Measurements from ENCODE around the gene CTSZ.

Gene CTSZ

DNA sequence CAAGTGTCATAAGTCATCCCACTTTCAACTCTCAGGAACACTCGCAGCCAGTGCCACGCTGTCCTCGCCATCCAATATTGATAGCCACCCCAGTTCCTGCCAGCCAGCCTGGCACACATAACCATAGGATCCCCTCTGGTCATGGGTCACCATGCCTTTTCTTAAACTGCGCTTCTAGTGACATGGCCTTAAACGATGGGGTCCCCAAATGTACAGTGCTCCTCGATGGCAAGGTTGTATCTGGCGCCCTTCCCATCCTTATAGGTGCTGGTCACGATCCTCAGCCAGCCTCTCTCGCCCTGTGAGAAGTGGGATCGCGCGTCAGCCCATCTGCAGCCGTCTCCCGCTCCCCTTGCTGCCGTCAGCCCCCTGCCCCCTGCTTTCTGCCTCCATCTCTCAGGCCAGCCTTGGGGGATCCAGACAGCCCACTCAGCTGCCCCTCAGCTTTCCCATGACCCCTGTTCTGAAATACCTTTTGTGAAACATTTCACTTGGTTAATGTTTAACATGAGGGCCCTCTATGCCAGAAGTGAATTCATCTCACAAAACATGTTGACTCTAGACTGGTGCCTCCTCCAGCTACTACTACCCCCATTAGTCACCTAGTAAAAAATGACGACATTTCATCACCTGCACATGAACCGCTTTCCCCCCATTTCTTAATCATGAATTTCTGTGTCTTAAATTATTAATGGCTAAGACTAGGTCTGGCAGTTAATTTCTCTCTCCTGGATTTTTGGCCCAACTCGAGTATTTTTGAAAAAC, 11.4 kb downstream of the CTSZ start:
- H3K27ac ChIP-seq = peak overlapping the region; percentile 58
- TF ChIP-seq ZFX (IDR thresholded peaks at IDR 0.05; ENCODE audit: borderline replicate concordance) (no peak), CTCF (IDR thresholded peaks at IDR 0.05) (no peak)

- H3K27ac ChIP-seq = peak overlapping the region; percentile 58
- TF ChIP-seq ZFX (IDR thresholded peaks at IDR 0.05; ENCODE audit: borderline replicate concordance) (no peak), CTCF (IDR thresholded peaks at IDR 0.05) (no peak)
Measured at GRCh38 chr20:58994390-58995159, 12.5 kb downstream of the CTSZ start.

DNA sequence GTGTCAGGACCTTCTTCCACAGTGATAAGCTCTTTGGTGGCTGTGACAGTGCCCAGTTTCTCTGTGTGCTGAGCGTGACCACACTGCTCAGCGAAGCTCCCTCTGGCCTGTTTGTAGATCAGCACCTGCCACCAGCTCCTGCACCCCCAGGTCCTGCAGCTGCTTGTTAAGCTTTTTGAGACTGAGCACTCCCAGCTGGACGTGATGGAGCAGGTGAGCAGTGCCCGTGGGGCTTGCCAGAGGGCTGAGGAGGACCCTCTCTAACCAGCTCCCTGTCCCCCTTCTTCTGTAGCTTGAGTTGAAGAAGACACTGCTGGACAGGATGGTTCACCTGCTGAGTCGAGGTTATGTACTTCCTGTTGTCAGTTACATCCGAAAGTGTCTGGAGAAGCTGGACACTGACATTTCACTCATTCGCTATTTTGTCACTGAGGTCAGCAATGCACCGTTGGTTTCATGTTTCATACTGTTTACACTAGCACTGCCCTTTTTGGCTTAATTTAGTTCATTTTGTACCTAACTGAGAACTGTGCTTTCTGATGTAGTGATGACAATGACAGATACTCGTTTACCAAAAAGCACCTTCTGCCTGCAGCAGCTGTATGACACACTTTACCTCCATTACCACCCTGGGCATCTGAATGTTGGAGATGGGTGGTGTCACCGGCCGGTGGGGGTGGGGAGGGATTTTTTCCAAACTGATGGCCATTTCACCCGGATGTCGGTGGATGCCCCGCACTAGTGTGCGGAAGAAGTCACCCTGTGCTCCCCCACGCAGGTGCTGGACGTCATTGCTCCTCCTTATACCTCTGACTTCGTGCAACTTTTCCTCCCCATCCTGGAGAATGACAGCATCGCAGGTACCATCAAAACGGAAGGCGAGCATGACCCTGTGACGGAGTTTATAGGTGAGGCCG, 13.5 kb downstream of the CTSZ start:
- no peak for TF ChIP-seq ZFX (IDR thresholded peaks at IDR 0.05; ENCODE audit: borderline replicate concordance)
- peak overlapping the region; percentile 58 for H3K27ac ChIP-seq

- TF ChIP-seq ZFX (IDR thresholded peaks at IDR 0.05; ENCODE audit: borderline replicate concordance) = no peak
- no peak for TF ChIP-seq CTCF (IDR thresholded peaks at IDR 0.05)
- peak overlapping the region; percentile 58 for H3K27ac ChIP-seq
Measured at GRCh38 chr20:58992911-58993310, 14.1 kb downstream of the CTSZ start.

- TF ChIP-seq CTCF (IDR thresholded peaks at IDR 0.05) = no peak
- no peak for TF ChIP-seq ZFX (IDR thresholded peaks at IDR 0.05; ENCODE audit: borderline replicate concordance)
- peak overlapping the region; percentile 58; the same call in 1 of the 2 replicates for H3K27ac ChIP-seq
Measured at GRCh38 chr20:58991715-58992114, 15.3 kb downstream of the CTSZ start.

DNA sequence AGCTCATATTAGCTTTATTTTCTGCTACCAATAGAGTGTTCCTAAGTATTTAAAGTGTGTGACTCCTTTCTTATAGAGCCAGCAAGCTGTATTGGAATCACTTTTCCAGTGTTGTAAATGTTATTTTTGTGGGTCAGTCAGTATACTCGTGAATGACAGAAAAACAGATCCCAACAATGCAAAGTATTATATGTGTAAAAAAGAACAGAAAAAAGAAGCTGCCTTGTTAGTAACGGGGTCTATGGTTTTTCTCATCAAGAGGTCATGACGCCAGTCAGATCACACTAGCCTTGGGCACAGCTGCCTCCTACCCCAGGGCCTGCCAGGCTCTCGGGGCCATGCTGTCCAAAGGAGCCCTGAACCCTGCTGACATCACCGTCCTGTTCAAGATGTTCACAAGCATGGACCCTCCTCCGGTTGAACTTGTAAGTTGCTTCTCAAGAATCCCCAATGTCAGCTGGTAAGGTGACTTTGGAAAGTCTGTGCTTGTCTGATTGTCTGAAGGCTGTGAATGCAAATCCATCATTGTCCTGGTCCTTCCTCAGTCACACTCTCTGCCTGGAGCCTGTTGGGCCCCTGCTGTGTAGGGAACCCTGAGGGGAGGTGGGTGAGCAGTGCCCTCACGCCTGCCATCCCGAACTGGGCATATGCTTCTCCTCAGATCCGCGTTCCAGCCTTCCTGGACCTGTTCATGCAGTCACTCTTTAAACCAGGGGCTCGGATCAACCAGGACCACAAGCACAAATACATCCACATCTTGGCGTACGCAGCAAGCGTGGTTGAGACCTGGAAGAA, 16.2 kb downstream of the CTSZ start:
- TF ChIP-seq ZFX (IDR thresholded peaks at IDR 0.05; ENCODE audit: borderline replicate concordance) = no peak
- TF ChIP-seq CTCF (IDR thresholded peaks at IDR 0.05) = no peak
- no peak overlapping the region for H3K27ac ChIP-seq

- no peak overlapping the region for H3K27ac ChIP-seq
- TF ChIP-seq CTCF (IDR thresholded peaks at IDR 0.05) (no peak), ZFX (IDR thresholded peaks at IDR 0.05; ENCODE audit: borderline replicate concordance) (no peak)
Measured at GRCh38 chr20:58989196-58989595, 17.9 kb downstream of the CTSZ start.
